ENCODE data around the gene IFT25.

DNA sequence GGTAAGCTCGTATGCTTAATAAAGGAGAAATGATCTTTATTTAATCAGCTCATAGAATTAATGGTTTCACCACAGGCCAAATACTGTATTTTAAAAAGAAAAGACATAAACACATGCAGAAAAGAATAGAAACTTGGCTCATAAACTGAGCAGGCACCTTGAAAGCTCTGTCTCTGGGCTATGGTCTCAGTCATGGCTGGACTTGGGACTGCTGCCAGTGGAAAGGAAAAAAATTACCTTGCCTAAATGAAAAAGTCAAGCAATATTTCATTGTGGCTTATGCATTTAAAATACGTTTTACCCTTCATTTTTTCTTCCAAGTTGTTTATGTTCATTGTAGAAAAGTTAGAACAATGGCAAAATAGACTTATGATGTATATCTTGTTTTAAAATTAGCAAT lies 8.6 kb upstream of the IFT25 start:
- TF ChIP-seq POLR2AphosphoS5 (IDR thresholded peaks at IDR 0.05; ENCODE audit: insufficient read depth in 1 of 2, low read depth in 1 of 2), result no peak
- TF ChIP-seq, protein P1, sequence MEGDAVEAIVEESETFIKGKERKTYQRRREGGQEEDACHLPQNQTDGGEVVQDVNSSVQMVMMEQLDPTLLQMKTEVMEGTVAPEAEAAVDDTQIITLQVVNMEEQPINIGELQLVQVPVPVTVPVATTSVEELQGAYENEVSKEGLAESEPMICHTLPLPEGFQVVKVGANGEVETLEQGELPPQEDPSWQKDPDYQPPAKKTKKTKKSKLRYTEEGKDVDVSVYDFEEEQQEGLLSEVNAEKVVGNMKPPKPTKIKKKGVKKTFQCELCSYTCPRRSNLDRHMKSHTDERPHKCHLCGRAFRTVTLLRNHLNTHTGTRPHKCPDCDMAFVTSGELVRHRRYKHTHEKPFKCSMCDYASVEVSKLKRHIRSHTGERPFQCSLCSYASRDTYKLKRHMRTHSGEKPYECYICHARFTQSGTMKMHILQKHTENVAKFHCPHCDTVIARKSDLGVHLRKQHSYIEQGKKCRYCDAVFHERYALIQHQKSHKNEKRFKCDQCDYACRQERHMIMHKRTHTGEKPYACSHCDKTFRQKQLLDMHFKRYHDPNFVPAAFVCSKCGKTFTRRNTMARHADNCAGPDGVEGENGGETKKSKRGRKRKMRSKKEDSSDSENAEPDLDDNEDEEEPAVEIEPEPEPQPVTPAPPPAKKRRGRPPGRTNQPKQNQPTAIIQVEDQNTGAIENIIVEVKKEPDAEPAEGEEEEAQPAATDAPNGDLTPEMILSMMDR (IDR thresholded peaks at IDR 0.05), result no peak
- no peak for TF ChIP-seq POLR2A (IDR thresholded peaks at IDR 0.05)
